Duodenal mucosa (tissue), 2 donors: ENCODE measurements around the gene CCDC150.
"Not testable (repeated sequence)": the region's sequence is repeated elsewhere in the genome, so short reads cannot be mapped to it uniquely, and the experiment has no call there.

ENCODE experiments used
- H3K27ac ChIP-seq: one replicate; pipeline ENCODE4 v1.7.0; 2013; ENCODE audit warnings: low read depth, low read length
- H3K27me3 ChIP-seq, 2 donors: one replicate each; pipeline ENCODE4 v1.7.0; 2013; ENCODE audit warnings: low read length in 2 of 2, control low read depth in 1 of 2; ENCODE audit not compliant: insufficient read depth in 2 of 2, control insufficient read depth in 1 of 2
- H3K36me3 ChIP-seq, 2 donors: one replicate each; pipeline ENCODE4 v1.7.0; 2013; ENCODE audit warnings: low read length in 2 of 2, control low read depth in 1 of 2; ENCODE audit not compliant: insufficient read depth in 2 of 2, control insufficient read depth in 1 of 2
- H3K4me1 ChIP-seq, 2 donors: one replicate each; pipeline ENCODE4 v1.7.0; 2013; ENCODE audit warnings: low read length in 2 of 2, control low read depth in 1 of 2; ENCODE audit not compliant: insufficient read depth in 2 of 2, control insufficient read depth in 1 of 2
- H3K4me3 ChIP-seq, 2 donors: one replicate each; pipeline ENCODE4 v1.7.0; 2013; ENCODE audit warnings: low read length in 2 of 2, low read depth in 1 of 2
- H3K9ac ChIP-seq, 2 donors: one replicate each; pipeline ENCODE4 v1.7.0; 2013; ENCODE audit warnings: low read length in 2 of 2, low read depth in 1 of 2
- H3K9me3 ChIP-seq, 2 donors: one replicate each; pipeline ENCODE4 v1.7.0; 2013; ENCODE audit warnings: low read length in 2 of 2, control low read depth in 1 of 2; ENCODE audit not compliant: control insufficient read depth in 1 of 2

CCDC150 gene

DNA sequence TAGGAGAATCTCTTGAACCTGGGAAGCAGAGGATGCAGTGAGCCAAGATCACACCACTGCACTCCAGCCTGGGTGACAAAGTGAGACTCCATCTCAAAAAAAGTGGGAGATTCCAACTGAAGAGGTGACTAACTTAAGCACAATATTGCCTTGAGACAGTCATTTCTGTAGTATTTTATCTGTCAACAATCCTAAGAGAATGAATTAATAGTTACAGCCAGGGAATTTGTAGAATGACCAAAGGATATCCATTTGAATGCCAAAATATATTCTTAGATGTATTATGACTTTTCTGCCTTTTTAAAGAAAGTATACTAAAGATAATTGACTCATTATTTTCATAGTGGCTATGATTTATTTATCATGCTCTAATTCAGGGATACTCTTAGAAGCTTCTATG is 40.7 kb upstream of the CCDC150 start:
- no peaks in the 10 kb centered on the region for H3K36me3 ChIP-seq
- no peaks in the 10 kb centered on the region for H3K4me1 ChIP-seq
- peaks cover 10 to 18% of the 10 kb centered on the region in 2 donors for H3K27me3 ChIP-seq
- H3K9ac ChIP-seq, result no peak overlapping the region
- H3K9me3 ChIP-seq, result no peaks in the 10 kb centered on the region
- no peak overlapping the region for H3K4me3 ChIP-seq
- H3K27ac ChIP-seq, result no peak overlapping the region

DNA sequence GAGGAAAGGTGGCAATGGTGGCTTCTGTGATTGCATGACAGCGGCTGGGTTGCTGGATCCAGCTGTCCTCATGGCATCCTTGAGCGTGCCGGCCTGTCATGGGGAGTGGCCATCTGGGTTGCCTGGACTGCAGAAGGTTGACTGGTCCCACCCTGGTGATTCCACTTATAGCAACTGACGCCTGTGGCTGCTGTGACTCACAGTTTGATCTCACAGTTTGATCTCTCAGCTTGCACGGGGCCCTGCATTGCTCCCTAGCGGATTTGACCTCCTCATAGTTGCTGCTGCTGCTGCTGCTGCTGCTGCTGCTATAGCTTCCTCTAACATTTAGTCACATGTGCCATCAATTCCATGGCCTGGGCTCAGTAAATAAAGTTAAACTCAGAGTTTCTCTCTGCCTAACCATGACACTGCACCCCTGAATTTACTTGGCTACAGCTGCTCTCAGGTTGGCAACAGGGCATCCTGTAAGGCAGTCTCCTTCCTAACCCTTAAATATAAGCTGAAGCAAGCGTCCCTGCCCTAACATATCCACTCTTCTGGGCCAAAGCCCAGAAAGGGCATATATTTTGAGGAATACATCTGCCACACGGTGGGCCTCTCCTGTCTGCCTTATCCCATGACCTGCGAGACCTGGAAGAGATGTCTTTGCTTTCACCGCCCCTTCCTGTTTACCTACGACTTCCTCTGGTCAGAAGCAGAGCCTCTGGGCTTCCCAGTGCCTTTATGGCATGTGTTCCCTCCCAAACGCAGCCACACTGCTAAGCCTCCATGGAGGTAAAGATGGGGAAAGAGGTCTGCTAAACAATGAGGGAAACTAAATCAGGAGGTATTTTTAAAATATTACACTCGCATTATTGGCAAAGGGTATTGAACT is 37.8 kb upstream of the CCDC150 start:
- no peak overlapping the region for H3K9ac ChIP-seq
- no peaks in the 10 kb centered on the region for H3K4me1 ChIP-seq
- no peak overlapping the region for H3K27ac ChIP-seq

DNA sequence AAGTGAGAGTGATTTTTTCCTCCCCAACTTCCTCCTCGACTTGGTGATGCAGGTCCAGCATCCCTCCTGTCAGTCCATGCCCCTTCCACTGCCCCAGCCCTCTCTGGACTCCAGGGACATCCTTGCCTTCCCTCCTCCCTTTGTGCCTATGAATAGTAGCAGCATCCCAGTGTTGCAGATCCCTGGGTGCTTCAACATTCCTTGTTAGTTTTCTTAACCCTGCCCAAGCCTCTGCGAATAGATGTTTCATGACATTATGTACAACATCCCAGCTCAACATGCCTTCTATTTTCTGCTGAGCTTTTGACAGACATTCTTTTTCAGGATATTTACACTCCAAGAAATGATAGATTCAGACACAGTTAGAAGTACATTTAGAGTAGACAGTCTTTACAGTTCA is 35.3 kb upstream of the CCDC150 start:
- Histone ChIP-seq H3K27ac (no peak overlapping the region), H3K9me3 (no peaks in the 10 kb centered on the region), H3K4me3 (no peak overlapping the region), H3K36me3 (no peaks in the 10 kb centered on the region), H3K9ac (no peak overlapping the region), H3K4me1 (no peaks in the 10 kb centered on the region), H3K27me3 (no peaks in the 10 kb centered on the region)

More for the DNA sequence above, 37.8 kb upstream of the CCDC150 start:
- Histone ChIP-seq H3K4me3 (no peak overlapping the region), H3K27me3 (peaks cover 0 to under 1% of the 10 kb centered on the region in 2 donors), H3K36me3 (no peaks in the 10 kb centered on the region), H3K9me3 (no peaks in the 10 kb centered on the region)

DNA sequence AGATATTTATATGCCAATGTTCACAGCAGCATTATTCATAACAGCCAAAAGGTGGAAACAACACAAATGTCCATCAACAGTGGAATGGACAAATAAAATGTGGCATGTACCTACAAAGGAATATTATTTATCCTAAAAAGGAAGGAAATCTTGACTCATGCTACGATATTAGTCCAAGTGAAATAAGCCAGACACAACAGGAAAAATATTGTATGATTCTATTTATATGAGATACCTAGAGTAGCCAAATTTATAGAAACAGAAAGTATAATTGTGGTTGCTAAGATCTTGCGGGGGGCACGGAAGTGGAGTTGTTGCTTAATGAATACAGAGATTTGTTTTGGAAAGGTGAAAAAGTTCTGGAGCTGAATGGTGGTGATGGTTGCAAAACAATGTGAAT is 33.0 kb upstream of the CCDC150 start:
- Histone ChIP-seq H3K27me3 (no peaks in the 10 kb centered on the region), H3K4me3 (no peak overlapping the region), H3K9ac (no peak overlapping the region), H3K4me1 (no peaks in the 10 kb centered on the region), H3K27ac (no peak overlapping the region), H3K9me3 (no peaks in the 10 kb centered on the region), H3K36me3 (no peaks in the 10 kb centered on the region)

DNA sequence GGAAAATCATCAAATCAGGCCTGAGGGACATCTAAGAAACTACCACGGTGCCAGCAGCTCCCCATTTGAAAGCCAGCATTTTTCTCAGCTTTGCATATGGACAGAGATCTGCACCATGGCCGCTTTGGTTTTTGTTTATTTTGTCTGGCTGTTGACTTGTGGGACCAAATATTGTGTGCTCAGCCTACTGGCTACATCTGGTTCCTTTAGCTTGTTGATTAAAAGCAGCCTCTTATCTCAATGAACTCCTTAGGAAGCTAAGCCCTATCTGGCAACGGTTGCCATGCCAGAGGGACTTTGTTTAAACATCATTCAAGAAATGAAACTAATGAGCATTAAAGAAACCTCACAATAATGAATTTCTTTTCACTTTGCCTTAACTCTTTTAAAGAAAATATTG is 32.4 kb upstream of the CCDC150 start:
- H3K4me1 ChIP-seq, result no peaks in the 10 kb centered on the region
- H3K9me3 ChIP-seq, result no peaks in the 10 kb centered on the region
- H3K9ac ChIP-seq, result no peak overlapping the region
- H3K27ac ChIP-seq, result no peak overlapping the region
- no peaks in the 10 kb centered on the region for H3K27me3 ChIP-seq
- H3K4me3 ChIP-seq, result no peak overlapping the region
- H3K36me3 ChIP-seq, result no peaks in the 10 kb centered on the region

DNA sequence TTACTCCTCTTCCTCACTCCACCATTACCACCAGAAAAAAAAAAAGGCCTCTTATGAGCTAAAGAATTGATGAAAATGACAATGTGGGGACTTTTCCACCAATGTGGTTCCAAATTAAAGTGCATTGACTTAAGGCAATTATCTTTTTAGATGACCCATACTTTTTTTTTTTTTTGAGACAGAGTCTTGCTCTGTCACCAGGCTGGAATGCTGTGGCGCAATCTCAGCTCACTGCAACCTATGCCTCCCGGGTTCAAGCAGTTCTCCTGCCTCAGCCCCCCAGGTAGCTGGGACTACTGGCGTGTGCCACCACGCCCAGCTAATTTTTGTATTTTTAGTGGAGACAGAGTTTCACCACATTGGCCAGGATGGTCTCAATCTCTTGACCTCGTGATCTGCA is 31.6 kb upstream of the CCDC150 start:
- H3K27ac ChIP-seq, H3K36me3 ChIP-seq, H3K4me1 ChIP-seq, H3K4me3 ChIP-seq, H3K27me3 ChIP-seq, H3K9ac ChIP-seq, H3K9me3 ChIP-seq: not testable (repeated sequence)

DNA sequence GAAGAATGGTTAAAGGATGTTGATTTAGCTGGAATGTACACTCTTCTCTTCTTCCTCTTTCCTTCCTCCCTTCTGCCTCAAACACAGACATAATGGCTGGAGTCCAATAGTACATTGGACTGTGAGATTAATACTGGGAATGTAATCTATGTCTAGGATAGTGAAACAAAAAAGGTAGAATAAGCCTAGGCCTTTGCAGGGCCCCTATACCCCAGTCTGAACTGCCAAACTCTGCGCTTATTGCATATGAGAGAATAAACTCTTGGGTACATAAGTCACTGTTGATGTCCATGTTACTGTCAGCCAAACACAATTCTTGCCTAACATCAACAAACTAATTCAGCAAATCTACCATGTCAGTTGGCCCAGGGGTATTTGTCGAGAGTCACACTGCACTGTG is 29.7 kb upstream of the CCDC150 start:
- H3K4me3 ChIP-seq, result no peak overlapping the region
- H3K36me3 ChIP-seq, result no peaks in the 10 kb centered on the region
- H3K27ac ChIP-seq, result no peak overlapping the region
- no peaks in the 10 kb centered on the region for H3K9me3 ChIP-seq
- H3K9ac ChIP-seq, result no peak overlapping the region
- H3K27me3 ChIP-seq, result no peaks in the 10 kb centered on the region
- no peaks in the 10 kb centered on the region for H3K4me1 ChIP-seq

DNA sequence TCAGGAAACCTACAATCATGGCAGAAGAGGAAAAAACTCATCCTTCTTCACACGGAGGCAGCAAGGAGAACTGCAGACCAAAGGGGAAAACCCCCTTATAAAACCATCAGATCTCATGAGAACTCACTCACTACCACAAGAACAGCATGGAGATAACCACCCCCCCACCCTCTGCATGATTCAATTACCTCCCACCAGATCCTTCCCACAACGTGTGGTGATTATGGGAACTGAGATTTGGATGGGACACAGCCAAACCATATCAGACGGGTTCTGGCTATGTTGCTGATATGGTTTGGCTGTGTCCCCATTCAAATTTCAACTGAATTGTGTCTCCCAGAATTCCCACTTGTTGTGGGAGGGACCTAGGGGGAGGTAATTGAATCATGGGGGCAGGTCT is 28.7 kb upstream of the CCDC150 start:
- H3K4me1 ChIP-seq, result no peaks in the 10 kb centered on the region
- no peaks in the 10 kb centered on the region for H3K9me3 ChIP-seq
- no peak overlapping the region for H3K9ac ChIP-seq
- no peak overlapping the region for H3K4me3 ChIP-seq
- H3K36me3 ChIP-seq, result no peaks in the 10 kb centered on the region
- no peaks in the 10 kb centered on the region for H3K27me3 ChIP-seq
- H3K27ac ChIP-seq, result no peak overlapping the region

DNA sequence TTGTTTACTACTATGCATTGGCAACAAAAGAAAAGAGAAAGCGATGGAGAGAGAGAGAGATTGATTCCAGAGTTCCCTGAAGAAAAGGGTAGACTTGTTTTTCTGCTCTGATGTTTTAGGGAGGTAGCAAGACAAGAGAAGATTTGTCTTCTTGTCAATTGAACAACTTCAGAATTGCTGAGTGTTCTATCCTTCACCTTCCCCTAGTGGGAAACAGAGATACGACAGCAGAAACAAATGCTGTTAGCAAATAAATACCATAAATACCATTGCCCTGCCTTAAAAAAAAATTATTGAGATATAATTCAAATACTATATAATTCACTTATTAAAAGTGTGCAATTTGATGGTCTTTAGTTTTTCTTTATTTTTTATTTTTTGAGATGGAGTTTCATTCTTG is 26.2 kb upstream of the CCDC150 start:
- Histone ChIP-seq H3K4me3 (no peak overlapping the region), H3K4me1 (no peaks in the 10 kb centered on the region), H3K27me3 (no peaks in the 10 kb centered on the region), H3K36me3 (no peaks in the 10 kb centered on the region), H3K9me3 (no peaks in the 10 kb centered on the region), H3K9ac (no peak overlapping the region), H3K27ac (no peak overlapping the region)

DNA sequence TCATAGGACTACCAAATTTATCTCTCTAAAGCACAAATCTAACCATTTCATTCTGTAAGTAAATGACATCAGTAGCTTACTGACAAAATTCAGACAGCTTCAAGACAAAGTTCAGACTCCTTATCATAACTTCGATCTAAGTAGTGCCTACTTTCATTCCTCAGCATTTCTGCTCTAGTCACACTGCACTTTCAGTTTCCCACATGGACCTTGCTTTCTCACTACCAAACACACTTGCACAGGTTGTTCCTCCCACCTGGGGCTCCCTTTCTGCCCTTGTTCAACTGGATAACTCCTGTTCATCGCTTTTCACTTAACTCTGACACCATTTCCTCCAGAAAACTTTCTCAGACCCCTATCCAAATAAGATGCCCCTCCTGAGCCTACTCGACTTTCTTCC is 22.1 kb upstream of the CCDC150 start:
- Histone ChIP-seq H3K27ac (no peak overlapping the region), H3K36me3 (no peaks in the 10 kb centered on the region), H3K4me1 (no peaks in the 10 kb centered on the region), H3K9ac (no peak overlapping the region), H3K9me3 (no peaks in the 10 kb centered on the region), H3K27me3 (no peaks in the 10 kb centered on the region), H3K4me3 (no peak overlapping the region)
